Stimulated activated CD8-positive, alpha-beta memory T cell treated with anti-CD3 and anti-CD28 coated beads, Interleukin-12 subunit alpha, Interleukin-12 subunit beta, amount 100 ng/mL, for 24 hours (primary cell): ENCODE data around the gene DYRK2.
A peak's percentile ranks its signal among the peaks of the same experiment; 100 is the strongest.

Experiments used
- DNase-seq: peaks from one replicate; pipeline ENCODE4 v3.0.0-alpha.2; 2020; ENCODE audit errors: extremely low read depth

Gene DYRK2

DNA sequence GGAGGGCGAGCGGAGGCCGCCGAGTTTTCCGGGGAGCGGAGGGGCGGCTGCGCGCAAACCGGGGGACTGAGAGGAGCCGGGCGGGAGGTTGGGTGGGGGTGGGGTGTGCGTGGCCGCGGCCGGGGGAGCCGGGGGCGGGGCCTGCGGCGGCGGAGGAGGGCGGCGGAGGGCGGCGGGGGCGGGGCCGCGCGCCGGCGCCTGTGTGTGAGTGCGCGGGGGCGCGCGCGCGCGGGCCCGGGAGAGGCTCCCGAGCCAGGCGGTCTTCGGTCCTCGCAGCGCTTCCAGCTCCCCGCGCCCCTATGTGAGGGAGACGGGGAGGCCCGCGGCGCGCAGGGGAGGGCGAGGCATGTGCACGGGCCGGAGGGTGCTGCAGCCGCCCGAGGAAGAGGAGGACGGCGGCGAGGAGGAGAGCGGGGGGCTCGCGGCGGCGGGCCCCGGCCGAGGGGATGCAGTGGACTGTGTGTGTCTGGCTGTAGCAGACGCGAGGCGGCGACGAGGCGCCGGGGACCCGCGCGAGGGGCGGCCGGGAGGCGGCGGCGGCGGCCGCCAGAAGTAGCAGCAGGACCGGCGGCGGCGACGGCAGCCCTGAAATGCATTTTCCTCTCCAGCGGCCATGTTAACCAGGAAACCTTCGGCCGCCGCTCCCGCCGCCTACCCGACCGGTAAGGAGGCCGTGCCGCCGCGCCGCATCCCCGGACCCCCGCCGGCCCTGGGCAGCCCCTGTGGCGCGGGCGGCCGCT is at the start of gene DYRK2:
DYRK2 (plus strand) TSS at position 225 of the 740 bp plus-strand sequence; CDS start at position 614, 389 bp downstream.
- peak; percentile 49 for DNase-seq

DNA sequence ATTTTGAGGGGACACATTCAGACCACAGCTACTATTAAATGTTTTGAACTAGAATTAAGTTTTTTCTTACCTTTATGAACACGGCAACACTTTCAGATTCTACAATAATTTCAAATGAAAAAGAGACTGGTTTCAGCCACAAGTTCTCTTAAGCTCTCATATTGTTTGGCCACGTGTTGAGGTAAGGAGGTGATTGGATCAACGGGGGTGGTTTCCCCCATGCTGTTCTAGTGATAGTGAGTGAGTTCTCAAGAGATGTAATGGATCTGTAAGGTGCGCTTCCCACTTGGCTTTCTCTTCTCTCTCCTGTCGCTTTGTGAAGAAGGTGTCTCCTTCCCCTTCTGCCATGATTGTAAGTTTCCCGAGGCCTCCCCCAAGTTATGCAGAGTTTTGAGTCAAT is 48.9 kb upstream of the DYRK2 start:
- no peak for DNase-seq

DNA sequence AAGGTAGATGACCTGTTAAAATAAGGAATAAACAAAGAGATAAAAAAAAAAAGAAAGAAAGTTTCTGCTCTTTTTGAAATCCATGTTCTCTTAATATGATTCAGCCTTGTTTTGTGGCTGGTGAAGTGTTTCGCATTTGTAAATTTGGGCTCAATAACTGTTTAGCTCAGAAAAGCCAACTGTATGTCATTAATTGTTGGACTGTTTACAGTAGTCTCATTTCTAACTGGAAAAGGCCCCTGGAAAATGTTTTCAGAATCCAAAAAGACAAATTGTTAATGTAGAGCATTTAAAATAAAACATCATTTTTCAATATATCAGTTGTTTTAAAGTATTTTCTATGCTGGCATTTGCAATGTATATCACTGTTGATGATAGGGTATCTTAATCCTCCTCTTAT is 47.4 kb upstream of the DYRK2 start:
- DNase-seq: no peak

DNA sequence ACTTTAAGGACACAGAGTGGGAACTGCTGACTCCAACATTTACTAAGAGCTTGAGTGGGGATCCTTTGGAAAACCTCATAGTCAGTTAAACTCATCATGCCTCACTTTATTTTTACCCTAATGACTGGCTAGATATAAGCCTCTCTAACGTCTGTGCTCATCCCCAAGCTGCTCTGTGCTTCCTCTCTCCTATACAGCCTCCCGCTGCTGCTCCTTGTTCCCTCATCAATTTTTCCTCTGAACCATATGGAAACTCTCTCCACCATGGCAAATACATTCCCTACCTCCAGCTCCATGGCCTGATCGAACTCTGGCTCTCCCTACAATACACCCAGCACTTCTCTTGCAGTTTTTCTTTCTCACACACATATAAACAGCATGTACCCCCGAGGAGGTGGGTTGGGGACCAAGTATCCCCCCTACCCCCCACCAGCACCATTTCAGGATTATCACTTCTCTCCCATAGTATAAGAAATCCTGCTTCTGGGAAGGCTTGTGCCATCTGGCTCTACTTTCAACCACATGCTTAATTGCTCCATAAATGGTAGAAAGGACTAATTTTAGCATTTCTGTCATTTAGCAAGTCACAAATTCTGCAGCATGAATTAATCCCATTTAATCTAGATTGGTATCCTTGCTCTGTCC is 39.2 kb upstream of the DYRK2 start:
- DNase-seq: no peak

DNA sequence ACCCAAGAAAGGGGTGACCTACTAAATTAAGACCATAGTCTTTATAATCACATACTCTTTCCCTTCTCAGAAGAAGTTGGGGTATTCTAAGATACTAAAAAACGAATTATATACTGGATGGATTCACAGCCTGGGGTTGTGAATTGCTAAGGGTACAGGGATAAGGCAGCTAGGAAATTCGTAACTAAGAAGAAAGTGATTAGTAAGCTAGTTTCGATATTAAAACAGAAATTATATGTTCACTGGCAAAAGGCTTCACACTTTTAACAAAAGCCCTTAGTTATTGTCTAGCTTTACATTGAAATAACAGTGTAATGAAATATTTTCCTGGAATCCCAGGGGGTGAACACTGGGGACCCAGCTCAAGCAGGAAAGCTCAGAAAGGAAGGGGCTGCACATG is 35.5 kb upstream of the DYRK2 start:
- no peak for DNase-seq

DNA sequence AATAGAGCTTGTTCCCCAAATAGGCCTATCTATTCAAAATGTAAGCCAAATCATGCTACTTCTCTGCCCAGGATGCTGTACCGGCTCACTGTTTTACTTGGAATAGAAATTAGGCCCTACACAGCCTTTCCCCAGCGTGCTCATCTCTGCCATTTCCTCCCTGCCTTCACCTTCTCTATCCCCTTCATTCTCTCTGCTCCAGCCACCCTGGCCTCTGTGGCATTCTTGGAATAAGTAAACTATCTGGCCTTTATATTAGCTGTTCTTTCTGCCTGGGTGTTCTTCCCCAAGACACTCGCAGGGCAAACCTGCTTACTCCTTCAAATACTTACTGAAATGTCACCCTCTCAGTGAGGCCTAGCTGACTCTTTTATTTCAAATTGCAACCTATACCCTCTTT is 30.9 kb upstream of the DYRK2 start:
- no peak for DNase-seq

DNA sequence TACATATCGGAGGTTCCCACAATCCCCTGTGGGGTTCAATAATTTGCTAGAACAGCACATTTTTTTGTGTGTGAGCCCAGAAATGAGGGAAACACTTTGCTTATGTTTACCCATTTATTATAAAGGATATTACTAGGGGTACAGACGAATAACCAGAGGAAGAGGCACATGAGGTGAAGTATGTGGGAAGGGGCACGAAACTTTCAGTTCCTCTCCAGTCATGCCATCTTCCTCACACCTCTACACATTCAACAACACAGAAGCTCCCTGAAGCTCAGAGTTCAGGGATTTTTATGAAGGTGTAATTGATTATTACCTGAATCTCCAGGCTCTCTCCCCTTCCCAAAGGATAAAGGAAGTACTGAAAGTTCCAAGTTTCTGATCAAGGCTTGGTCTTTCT is 30.2 kb upstream of the DYRK2 start:
- no peak for DNase-seq

DNA sequence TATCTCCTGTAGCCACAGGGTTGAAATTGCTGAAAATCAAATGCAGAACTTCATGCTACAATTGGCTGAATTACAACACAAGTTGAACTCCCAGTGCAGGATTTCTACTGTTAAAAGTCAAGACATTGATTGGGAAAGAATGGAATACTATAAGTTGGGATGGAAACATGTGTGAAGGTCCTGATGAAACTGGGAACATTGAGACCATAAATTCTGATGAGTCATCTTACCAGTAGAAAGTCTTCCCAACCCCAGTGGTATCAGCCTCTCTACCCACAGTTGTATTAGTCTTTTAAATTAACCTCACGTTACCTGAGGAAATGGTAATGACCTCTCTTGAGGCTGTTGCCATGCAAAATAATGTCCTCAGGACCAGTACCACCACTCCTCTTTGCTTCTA is 27.4 kb upstream of the DYRK2 start:
- no peak for DNase-seq

DNA sequence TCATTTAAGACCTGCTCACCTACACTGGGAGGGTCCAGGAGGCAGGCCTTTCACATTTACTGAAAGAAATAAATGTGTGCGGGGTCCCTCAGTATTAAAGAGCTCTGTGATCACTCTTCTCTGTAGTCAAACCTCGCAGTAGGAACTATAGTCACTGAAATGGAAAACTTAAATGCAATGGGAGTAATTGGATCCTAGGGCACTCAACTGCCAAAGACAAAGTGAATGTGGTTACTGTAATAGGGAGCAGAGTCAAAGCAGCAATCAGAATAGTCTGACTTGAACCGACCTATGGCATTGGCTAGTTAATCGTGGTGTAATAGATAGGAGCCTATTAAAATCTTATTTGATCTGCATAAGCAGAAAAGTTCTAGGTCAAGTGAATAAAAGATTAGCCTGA is 26.6 kb upstream of the DYRK2 start:
- DNase-seq: no peak

DNA sequence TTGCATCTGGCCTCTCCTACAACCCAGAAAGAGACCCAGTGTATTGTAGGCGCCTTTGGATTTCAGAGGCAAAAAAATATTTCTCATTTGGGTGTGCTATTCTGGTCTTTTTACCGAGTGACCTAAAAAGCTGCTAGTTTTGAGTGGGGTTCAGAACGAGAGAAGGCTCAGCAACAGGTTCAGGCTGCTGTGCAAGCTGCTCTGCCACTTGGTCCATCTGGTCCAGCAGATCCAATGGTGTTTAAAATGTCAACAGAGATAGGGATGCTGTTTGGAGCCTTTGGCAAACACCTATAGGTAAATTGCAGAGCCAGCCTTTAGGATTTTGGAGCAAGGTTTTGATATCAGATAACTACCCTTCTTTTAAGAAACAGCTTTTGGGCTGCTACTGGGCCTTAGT is 25.3 kb upstream of the DYRK2 start:
- no peak for DNase-seq

DNA sequence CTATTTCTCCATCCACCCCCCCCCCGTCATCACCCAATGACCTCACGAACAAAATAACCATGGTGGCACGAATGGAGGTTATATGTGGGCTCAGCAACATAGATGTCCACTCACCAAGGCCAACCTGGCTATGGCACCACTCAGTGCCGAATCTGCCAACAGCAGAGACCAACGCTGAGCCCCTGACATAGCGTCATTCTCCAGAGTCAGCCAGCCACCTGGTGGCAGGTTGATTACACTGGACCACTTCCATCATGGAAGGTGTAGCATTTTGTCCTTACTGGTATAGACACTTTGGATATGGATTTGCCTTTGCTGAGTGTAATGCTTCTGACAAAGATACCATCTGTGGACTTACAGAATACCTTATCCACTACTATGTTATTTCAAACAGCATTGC is 24.2 kb upstream of the DYRK2 start:
- no peak for DNase-seq

DNA sequence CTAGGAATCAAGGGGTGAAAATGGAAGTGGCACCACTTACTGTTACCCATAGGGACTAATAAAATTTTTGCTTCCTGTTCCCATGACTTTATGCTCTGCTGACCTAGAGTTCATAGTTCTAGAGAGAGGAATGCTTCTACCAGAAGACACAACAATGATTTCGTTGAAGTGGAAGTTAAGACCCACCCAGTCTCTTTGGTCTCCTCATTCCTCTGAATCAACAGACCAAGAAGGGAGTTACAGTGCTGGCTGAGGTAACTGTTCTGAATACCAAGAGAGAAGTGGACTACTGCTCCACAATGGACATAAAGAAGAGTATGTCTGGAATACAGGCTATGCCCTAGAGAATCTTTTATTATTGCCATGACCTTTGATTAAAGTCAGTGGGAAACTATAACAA is 23.5 kb upstream of the DYRK2 start:
- DNase-seq: no peak

DNA sequence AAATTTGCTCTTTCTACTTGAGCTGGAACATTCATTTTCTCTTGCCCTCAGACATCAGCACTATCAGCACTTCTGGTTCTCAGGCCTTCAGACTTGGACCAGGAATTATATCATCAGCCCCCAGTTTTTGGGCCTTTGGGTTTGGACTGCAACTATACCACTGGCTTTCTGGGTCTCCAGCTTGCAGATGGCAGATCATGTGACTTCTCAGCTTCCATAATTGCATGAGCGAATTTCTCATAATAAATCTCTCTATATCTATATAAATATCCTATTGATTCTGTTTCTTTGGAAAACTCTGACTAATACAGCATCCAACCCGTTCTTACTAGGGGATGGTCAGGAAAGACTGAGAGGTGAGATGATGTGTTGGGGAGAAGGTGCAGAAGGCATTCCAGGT is 22.4 kb upstream of the DYRK2 start:
- DNase-seq: no peak

DNA sequence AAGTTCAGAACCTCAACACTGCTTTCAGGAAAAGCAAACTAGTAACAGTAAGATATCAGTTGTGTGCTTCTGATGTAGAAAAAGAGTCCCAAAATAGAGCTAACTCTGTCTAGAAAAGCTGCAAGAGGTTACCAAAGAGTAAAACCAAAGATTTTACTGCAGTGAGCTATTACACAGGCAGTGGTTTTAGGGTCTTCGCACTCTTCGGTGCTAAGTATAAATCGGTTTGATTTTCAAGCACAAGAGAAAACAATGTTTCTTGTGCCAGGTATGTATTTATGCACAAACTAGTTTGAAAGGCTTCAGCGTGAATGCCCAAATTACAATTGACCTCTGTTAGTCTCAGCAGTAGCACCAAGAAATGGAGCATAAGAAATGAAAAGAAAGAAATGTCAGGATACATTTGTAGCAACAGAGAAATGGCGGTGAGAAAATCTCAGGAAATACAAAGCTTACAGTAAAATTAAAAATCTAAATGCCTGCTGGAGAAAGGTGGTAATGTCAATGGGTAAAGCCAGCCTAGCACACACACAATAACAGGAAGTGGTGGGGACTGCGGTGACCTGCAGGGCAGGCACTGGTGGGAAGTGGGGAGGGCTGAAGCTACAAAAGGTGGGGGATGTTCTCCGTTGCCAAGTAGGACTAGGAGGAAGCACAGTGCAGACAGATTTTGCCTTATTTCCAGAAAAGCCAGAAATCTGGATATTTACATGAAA is 18.0 kb upstream of the DYRK2 start:
- DNase-seq: peak; percentile 44

DNA sequence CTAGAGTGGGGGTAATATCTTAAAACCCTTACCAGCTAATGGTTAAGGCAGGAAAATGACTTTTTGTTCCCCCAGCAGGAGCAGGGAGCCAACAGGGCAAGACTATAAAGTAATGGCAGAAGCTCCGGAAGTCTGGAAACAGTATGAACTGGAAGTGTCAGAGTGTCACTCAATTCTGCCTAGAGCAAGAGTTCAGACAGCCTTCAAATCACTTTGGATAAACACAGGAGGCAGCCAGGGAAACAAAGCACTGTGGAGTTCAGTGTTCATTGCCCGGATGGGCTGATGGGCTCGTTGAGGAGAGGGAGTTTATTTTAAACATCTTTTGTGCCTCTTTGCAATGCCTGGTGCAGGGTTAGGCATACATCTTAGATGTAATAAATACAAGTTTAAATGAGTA is 16.5 kb upstream of the DYRK2 start:
- DNase-seq: no peak

DNA sequence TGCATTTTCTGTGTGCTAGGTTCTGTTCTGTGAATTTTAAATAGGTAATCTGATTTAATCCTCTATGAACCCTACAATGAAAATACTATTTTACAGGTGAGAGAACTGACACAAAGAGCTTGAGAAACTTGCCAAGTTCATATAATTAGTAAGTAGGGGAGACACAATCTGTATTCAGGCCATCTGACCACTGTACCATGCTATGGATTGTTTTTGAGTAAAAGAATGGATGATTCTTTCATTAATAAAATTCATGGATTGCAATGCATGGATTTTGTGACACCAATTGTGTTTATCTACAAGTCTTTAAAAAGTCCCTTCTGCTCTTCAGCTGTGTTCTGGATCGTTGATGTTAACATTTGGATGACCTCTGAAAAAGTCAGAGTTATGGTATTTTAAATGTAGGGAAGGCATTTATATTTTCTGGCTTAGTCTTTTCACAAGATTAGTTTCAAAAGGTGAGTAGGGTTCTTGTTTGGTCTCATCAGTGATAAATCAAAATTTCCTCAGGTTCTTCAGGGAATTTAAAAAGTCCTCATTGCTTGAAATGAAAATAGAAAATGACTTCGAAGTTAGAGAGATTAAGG is 15.4 kb upstream of the DYRK2 start:
- no peak for DNase-seq

DNA sequence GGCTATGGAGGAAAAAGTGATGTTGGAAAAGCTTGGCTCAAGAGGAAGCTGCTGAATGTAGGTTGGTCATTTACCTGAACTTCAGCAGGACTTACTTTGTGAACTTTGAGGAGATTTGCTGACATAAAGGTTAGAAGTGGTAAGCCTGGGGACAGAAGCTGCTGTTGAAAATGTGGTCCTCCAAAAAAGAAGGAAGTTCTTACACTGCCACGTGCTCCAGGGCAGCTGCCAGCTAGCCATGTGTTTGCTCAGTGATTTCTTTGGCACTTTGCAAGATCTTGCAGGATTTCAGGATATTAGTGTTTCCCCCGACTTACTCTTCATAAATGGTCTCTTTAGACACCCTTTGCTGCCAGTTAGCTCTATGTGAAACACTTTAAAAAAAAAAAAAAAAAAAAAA is 14.8 kb upstream of the DYRK2 start:
- no peak for DNase-seq

DNA sequence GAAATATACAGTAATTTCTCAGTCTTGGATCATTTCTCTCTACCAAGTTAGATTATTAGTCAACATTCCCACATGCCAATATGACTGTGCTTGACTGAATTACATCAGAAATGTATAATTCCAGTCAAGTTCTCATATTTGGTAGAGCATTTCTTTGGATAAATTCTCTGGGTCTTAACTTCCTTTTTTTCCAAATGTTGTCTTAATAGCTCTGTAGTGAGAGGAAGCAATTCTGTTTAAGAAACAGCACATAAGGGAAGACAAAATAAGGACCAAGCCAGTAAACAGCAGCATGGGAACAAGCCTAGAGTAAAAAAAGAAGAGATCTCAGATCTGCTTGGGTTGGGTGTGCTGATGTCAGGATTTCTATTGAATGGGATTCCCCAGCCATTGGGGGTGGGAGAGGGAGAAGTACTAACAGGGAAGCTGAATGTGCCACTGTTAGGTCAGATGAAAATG is 14.2 kb upstream of the DYRK2 start:
- DNase-seq: no peak

DNA sequence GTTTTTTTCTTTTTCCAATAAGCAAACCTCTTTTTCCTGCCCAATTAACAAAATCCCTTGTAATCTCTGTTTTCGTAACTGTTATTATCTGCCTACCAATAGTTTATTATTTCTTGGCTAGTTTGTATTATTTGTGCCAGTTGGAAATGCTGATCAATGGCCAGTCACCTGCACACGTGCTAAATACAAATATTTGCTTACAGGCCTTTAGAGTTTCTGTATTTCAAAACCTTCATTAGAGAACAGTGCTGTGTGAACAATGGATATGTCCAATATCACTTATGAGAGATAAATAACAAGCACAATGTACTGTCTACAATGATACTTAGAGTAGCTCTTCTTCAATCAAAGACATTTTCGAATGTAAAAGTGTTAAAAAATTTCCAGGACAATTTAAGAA is 10.8 kb upstream of the DYRK2 start:
- DNase-seq: no peak

DNA sequence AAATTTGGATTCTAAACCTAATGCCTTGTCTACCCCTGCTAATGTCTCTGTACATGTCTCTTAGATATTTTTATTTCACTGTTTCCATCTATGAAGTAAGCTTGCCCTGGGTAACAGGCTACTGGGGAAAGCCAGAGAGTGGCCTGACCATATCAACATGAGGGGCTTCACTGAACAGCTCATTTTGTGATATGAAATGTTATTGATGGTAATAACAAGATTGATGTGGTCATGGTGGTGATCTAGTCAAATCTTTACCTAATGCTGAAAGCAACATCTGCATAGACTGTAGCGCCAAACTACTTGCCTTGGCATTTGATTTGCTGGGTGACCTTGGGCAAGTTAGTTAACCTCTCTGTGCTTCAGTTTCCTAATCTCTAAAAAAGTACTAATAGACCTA is 9.9 kb upstream of the DYRK2 start:
- DNase-seq: no peak

DNA sequence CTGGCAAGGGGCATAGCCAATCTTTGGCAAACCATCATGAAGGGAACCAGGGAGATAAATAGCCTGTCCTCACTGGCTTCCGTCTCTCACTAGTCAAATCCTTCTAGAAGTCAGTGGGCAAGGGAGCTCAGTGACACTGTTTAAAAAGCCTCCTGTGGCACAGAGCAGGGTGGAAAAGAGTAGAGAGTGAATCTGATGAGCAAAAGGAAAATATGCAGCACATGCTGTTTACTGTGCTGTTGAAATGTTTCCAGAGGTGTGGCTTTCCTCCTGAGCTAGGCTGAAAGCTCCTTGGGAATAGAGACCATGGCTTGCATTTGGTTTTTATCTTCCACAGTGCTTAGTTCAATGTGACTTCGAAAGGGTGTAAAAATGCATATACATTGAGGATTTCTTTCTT is 7.7 kb upstream of the DYRK2 start:
- no peak for DNase-seq

DNA sequence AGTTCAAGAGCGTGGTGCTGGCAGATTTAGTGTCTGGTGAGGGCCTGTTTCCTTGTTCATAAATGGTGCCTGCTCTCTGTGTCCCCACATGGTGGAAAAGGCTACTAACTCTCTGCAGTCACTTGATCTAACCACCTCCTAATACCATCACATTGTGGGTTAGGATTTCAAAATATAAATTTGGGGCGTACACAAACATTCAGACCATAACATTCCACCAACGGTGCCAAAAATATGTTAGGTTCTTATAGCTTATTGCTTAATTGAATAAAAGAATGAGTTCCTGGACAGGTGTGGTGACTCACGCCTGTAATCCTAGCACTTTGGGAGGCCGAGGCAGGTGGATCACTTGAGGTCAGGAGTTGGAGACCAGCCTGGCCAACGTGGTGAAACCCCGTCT is 3.4 kb upstream of the DYRK2 start:
- no peak for DNase-seq

DNA sequence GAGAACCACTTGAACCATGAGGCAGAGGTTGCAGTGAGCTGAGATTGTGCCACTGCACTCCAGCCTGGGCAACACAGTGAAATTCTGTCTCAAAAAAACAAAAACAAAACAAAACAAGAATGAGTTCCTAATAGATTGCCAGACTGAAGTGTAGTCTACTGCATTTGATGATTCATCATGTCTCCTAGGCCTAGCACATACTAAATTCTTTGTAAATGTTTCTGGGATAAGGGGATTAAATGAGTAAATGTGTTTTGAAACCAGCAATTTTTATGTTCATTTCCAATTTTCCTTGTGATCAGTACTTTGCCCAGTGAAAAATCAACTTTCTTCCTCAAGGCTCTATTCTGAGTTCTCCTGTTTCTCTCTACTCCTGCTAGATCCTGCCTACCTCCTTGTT is 2.9 kb upstream of the DYRK2 start:
- DNase-seq: no peak
